Keratinocyte (primary cell): ENCODE measurements around the gene DCP1B. TPM values are rescaled to one million over a fixed set of nuclear protein-coding genes. Genes with fewer than 3 reads are reported as not detected.

ENCODE experiments used
- DNase-seq: peaks from one replicate; pipeline ENCODE4 v3.0.0-alpha.2; 2011; ENCODE audit warnings: low read depth, missing footprints, low spot score
- FAIRE-seq: peaks from 2 replicates; lab custom pipeline; 2011; peaks lifted over from hg19 to GRCh38; lab: Jason Lieb, UNC
- H2AFZ ChIP-seq: 2 replicates; pipeline ENCODE4 v1.6.0; 2012; ENCODE audit warnings: low read length, control low read depth, inconsistent platforms; ENCODE audit not compliant: control insufficient read depth
- H3K27ac ChIP-seq: 2 replicates; pipeline ENCODE4 v1.5.1; 2011; ENCODE audit warnings: low read length; ENCODE audit not compliant: control insufficient read depth, insufficient read depth
- H3K27me3 ChIP-seq: 3 replicates; pipeline ENCODE4 v1.6.0; 2011; ENCODE audit warnings: low read length; ENCODE audit not compliant: control insufficient read depth, insufficient read depth; ENCODE audit errors: extremely low read depth
- H3K36me3 ChIP-seq, 2 experiments: 2 replicates in 1 of 2; 3 replicates in 1 of 2; pipeline ENCODE4 v1.5.1; 2011; ENCODE audit warnings: low read length in 2 of 2, mild to moderate bottlenecking in 1 of 2; ENCODE audit not compliant: control insufficient read depth in 2 of 2, insufficient read depth in 2 of 2; ENCODE audit errors: extremely low read depth in 1 of 2
- H3K4me1 ChIP-seq: 3 replicates; pipeline ENCODE4 v1.5.1; 2011; ENCODE audit warnings: low read length; ENCODE audit not compliant: control insufficient read depth, insufficient read depth; ENCODE audit errors: extremely low read depth
- H3K4me2 ChIP-seq: 3 replicates; pipeline ENCODE4 v1.6.0; 2011; ENCODE audit warnings: low read depth, low read length; ENCODE audit not compliant: control insufficient read depth, insufficient read depth; ENCODE audit errors: extremely low read depth
- H3K4me3 ChIP-seq, 3 experiments: fragments of 200-600 bp in 1 of 3; sonication (generic) in 1 of 3; 2 replicates in 2 of 3; 3 replicates in 1 of 3; pipeline ENCODE4 v1.5.1; 2011 to 2016; ENCODE audit warnings: low read length in 3 of 3, mild to moderate bottlenecking in 3 of 3, control low read depth in 2 of 3, inconsistent platforms in 1 of 3, low read depth in 1 of 3, mixed read lengths in 1 of 3, mixed run types in 1 of 3, moderate library complexity in 1 of 3; ENCODE audit not compliant: control insufficient read depth in 2 of 3, insufficient read depth in 2 of 3; ENCODE audit errors: extremely low read depth in 1 of 3
- H3K79me2 ChIP-seq: 2 replicates; pipeline ENCODE4 v1.6.0; 2012; ENCODE audit warnings: low read length; ENCODE audit not compliant: control insufficient read depth, insufficient read depth
- H3K9ac ChIP-seq: 3 replicates; pipeline ENCODE4 v1.6.0; 2011; ENCODE audit warnings: low read length; ENCODE audit not compliant: control insufficient read depth, insufficient read depth; ENCODE audit errors: extremely low read depth
- H3K9me1 ChIP-seq: 3 replicates; pipeline ENCODE4 v1.6.0; 2011; ENCODE audit warnings: low read length; ENCODE audit not compliant: control insufficient read depth, insufficient read depth; ENCODE audit errors: extremely low read depth
- H3K9me3 ChIP-seq: 2 replicates; pipeline ENCODE4 v1.5.1; 2012; ENCODE audit warnings: low read depth, low read length; ENCODE audit not compliant: control insufficient read depth
- H4K20me1 ChIP-seq: 3 replicates; pipeline ENCODE4 v1.6.0; 2011; ENCODE audit warnings: low read length; ENCODE audit not compliant: control insufficient read depth, insufficient read depth; ENCODE audit errors: extremely low read depth
- CTCF ChIP-seq, 3 experiments: IDR thresholded peaks in 1 of 3; conservative IDR thresholded peaks in 1 of 3; optimal IDR thresholded peaks in 1 of 3; 2 replicates in 2 of 3; 3 replicates in 1 of 3; pipeline versions ENCODE3 to v1.5.1; 2011; ENCODE audit warnings: low read length in 3 of 3, mild to moderate bottlenecking in 3 of 3, moderate library complexity in 2 of 3, control low read depth in 1 of 3, inconsistent platforms in 1 of 3; ENCODE audit not compliant: insufficient read depth in 2 of 3; ENCODE audit errors: extremely low read depth in 1 of 3
- EZH2 ChIP-seq: IDR thresholded peaks from one replicate; pipeline ENCODE4 v1.6.1; 2012; ENCODE audit warnings: inconsistent platforms, mild to moderate bottlenecking, low read length, moderate library complexity
- dilution Hi-C: fragments of 300-500 bp; cut with MboI; formaldehyde crosslinking; loops from one replicate; pipeline ENCODE4 v1.7.0; 2020; ENCODE audit warnings: low sequenced_read_pairs; ENCODE audit not compliant: extremely low pct_ligation_motif_present
- polyA plus RNA-seq, 5 experiments: library from polyadenylated mRNA; depleted of rRNA in 3 of 5; stranded (reverse) in 3 of 5; stranded (forward) in 1 of 5; unstranded in 1 of 5; fragments of >200 nt; gene quantifications; 1 replicate in 1 of 5; 2 replicates in 3 of 5; 3 replicates in 1 of 5; pipeline versions ENCODE4 v1.2.1 to v1.2.3, GENCODE V29; 2011 to 2012; ENCODE audit warnings: missing spikeins in 2 of 5, low read depth in 1 of 5, low replicate concordance in 1 of 5

The DCP1B gene
- polyA plus RNA-seq, 1 donor (not counting 4 experiments of a cell fraction or from before 2014, with no cell fraction given), result 9.7 TPM

GRCh38 chr12:2014231-2014630, 10.0 kb upstream of the DCP1B start:
- DNase-seq (no peak), FAIRE-seq (no peak)
- Histone ChIP-seq H2AFZ (no peak overlapping the region), H3K36me3 (no peaks in the 10 kb centered on the region), H3K27ac (no peak overlapping the region), H4K20me1 (no peaks in the 10 kb centered on the region), H3K4me3 (no peak overlapping the region), H3K4me2 (no peak overlapping the region), H3K9ac (no peak overlapping the region), H3K9me1 (no peaks in the 10 kb centered on the region), H3K27me3 (no peaks in the 10 kb centered on the region), H3K4me1 (no peaks in the 10 kb centered on the region), H3K9me3 (no peaks in the 10 kb centered on the region), H3K79me2 (no peaks in the 10 kb centered on the region)
- dilution Hi-C loops, result no loop called here
- no peak for TF ChIP-seq EZH2
- no peak for TF ChIP-seq CTCF (optimal IDR thresholded peaks at IDR 0.05 in 1 of 3, IDR thresholded peaks at IDR 0.05 in 1 of 3, conservative IDR thresholded peaks at IDR 0.05 in 1 of 3; ENCODE audit: extremely low read depth in 1 of 3, insufficient read depth in 2 of 3, low read length in 3 of 3)

GRCh38 chr12:2013527-2014223, 9.4 kb upstream of the DCP1B start:
- Histone ChIP-seq H3K79me2 (no peaks in the 10 kb centered on the region), H3K36me3 (no peaks in the 10 kb centered on the region), H3K27ac (no peak overlapping the region), H3K27me3 (no peaks in the 10 kb centered on the region), H3K9ac (no peak overlapping the region), H3K4me1 (no peaks in the 10 kb centered on the region), H3K9me3 (no peaks in the 10 kb centered on the region), H3K4me3 (no peak overlapping the region), H3K4me2 (no peak overlapping the region), H3K9me1 (no peaks in the 10 kb centered on the region), H2AFZ (no peak overlapping the region), H4K20me1 (no peaks in the 10 kb centered on the region)
- DNase-seq (no peak), FAIRE-seq (no peak)
- dilution Hi-C loops, result no loop called here
- no peak for TF ChIP-seq CTCF (optimal IDR thresholded peaks at IDR 0.05 in 1 of 3, IDR thresholded peaks at IDR 0.05 in 1 of 3, conservative IDR thresholded peaks at IDR 0.05 in 1 of 3; ENCODE audit: extremely low read depth in 1 of 3, insufficient read depth in 2 of 3, low read length in 3 of 3)
- no peak for TF ChIP-seq EZH2
